Adrenal gland (tissue), 12 donors: ENCODE measurements around the gene MISP3. TPM values are rescaled to one million over a fixed set of nuclear protein-coding genes. Genes with fewer than 3 reads are reported as not detected.
A peak's percentile ranks its signal among the peaks of the same experiment; 100 is the strongest.

ENCODE experiments used
- DNase-seq, 7 donors: peaks; one replicate each; pipeline ENCODE4 v3.0.0-alpha.2; 2019 to 2020
- H3K27ac ChIP-seq, 5 donors: fragments of 200-600 bp; sonication (generic) in 4 of 5; 1 replicate in 3 of 5; 2 replicates in 2 of 5; pipeline versions ENCODE4 v1.5.1 to v1.8.0; 2016 to 2020; ENCODE audit warnings: mild to moderate bottlenecking in 1 of 5
- H3K27me3 ChIP-seq: fragments of 200-600 bp; 2 replicates; pipeline ENCODE4 v1.8.0; 2021
- H3K36me3 ChIP-seq, 2 donors: fragments of 200-600 bp; replicated peaks in 1 of 2; 1 replicate in 1 of 2; 2 replicates in 1 of 2; pipeline versions ENCODE4 v1.5.1 to v1.8.0; 2018 to 2022
- H3K4me1 ChIP-seq, 2 donors: fragments of 200-600 bp; replicated peaks in 1 of 2; 1 replicate in 1 of 2; 2 replicates in 1 of 2; pipeline versions ENCODE4 v1.5.1 to v1.8.0; 2018 to 2021
- H3K4me3 ChIP-seq, 4 donors: fragments of 200-600 bp; sonication (generic) in 3 of 4; one replicate each; pipeline ENCODE4 v1.5.1; 2016 to 2018
- H3K9me3 ChIP-seq, 3 donors: fragments of 200-600 bp; sonication (generic) in 1 of 3; replicated peaks in 1 of 3; 1 replicate in 2 of 3; 2 replicates in 1 of 3; pipeline versions ENCODE4 v1.5.1 to v1.8.0; 2016 to 2021
- CTCF ChIP-seq, 6 experiments: fragments of 450-650 bp in 4 of 6; fragments of 200-600 bp in 2 of 6; sonication (generic) in 1 of 6; IDR thresholded peaks; 1 replicate in 5 of 6; 2 replicates in 1 of 6; pipeline versions ENCODE4 v1.5.1 to v1.8.0; 2016 to 2021; ENCODE audit warnings: antibody characterized with exemption in 6 of 6, mild to moderate bottlenecking in 2 of 6, moderate library complexity in 1 of 6
- POLR2A ChIP-seq, 2 donors: fragments of 450-650 bp; IDR thresholded peaks; one replicate each; pipeline ENCODE4 v1.6.1; 2017; ENCODE audit warnings: antibody characterized with exemption in 2 of 2, mild to moderate bottlenecking in 2 of 2, moderate library complexity in 1 of 2
- WGBS, 4 donors: extraction: QIAGEN DNeasy Blood & Tissue Kit in 2 of 4; methylation state at CpG; one replicate each; pipeline versions ENCODE4 v1.1.5 to v1.1.7; 2013 to 2017; 5-methylcytosine and 5-hydroxymethylcytosine counted together
- intact Hi-C, 2 donors: fragments of 100-400 bp; cut with DNase I; formaldehyde crosslinking; loops; one replicate each; pipeline versions ENCODE4 v1.14.1 to v1.15.0; 2022 to 2023
- polyA plus RNA-seq, 3 donors: library from polyadenylated mRNA; stranded (reverse); fragments of 200-250 nt in 2 of 3; fragments of 350-450 nt in 1 of 3; fragmentation: Illumina TruSeq in 1 of 3; extraction: RNeasy Lipid Tissue Mini Kit (QIAGEN cat#74804) in 1 of 3; gene quantifications; one replicate each; pipeline ENCODE4 v1.2.3, GENCODE V29; 2013 to 2014
- total RNA-seq, 9 donors: library from RNA; depleted of rRNA in 4 of 9; stranded (reverse); fragments of >200 nt in 4 of 9; fragments of 120-200 nt in 1 of 9; fragmentation: NEBNext Ultra II Directional in 1 of 9; extraction: Animal tissue kit (Norgen Biotek cat#: 25700) in 1 of 9; gene quantifications; one replicate each; pipeline versions ENCODE4 v1.1.0 to v1.2.4, GENCODE V29; 2013 to 2023
- donor health status: healthy with polysubstance abuse.
- donor health status: Bipolar disorder and iron deficiency.
- donor health status: DM: yes; HTN: yes; CAD: no.
- donor health status: DM: no; HTN: no; CAD: no.
- donor health status: DM: no; HTN: no; CAD: no.
- donor health status: DM: yes; HTN: yes; CAD: no.

MISP3 gene
- total and polyA plus RNA-seq, 12 donors: 0.78 to 87.9 (median 3.2) TPM

GRCh38 chr19:14073925-14074838 is 1.6 kb downstream of the MISP3 start:
- WGBS, 4 donors: 2 to 7% (median 6%) methylated on average over 10 to 44 of the region's 44 CpGs

GRCh38 chr19:14078411-14078810 is 5.8 kb downstream of the MISP3 start:
- Histone ChIP-seq H3K27ac (no peak overlapping the region), H3K27me3 (no peaks in the 10 kb centered on the region), H3K36me3 (no peaks in the 10 kb centered on the region), H3K4me3 (no peak overlapping the region), H3K9me3 (no peaks in the 10 kb centered on the region), H3K4me1 (peaks cover 24 to 31% of the 10 kb centered on the region in 2 donors)
- WGBS, 4 donors: 57 to 76% (median 69%) methylated on average over 2 of the region's 2 CpGs
- TF ChIP-seq CTCF (IDR thresholded peaks at IDR 0.05): no peak
- no peak for TF ChIP-seq POLR2A (IDR thresholded peaks at IDR 0.05)
- intact Hi-C loops: no loop called here
- DNase-seq: peak in 1 of 7 donors; percentile 16

More at GRCh38 chr19:14073925-14074838, 1.6 kb downstream of the MISP3 start:
- Histone ChIP-seq H3K4me1 (peaks cover 20 to 33% of the 10 kb centered on the region in 2 donors), H3K27me3 (no peaks in the 10 kb centered on the region), H3K9me3 (no peaks in the 10 kb centered on the region), H3K27ac (peak overlapping the region; percentile 60 to 90 (median 79)), H3K36me3 (no peaks in the 10 kb centered on the region), H3K4me3 (peak overlapping the region; percentile 18 to 71 (median 50))
- peak in 2 of 7 donors; percentile 43 to 55 for DNase-seq
- intact Hi-C loops: loop anchor here in 1 of 2 donors (5.0 kb wide), 1 partner anchor 192 kb away; no protein-coding TSS in a partner anchor
- no peak for TF ChIP-seq CTCF (IDR thresholded peaks at IDR 0.05)
- TF ChIP-seq POLR2A (IDR thresholded peaks at IDR 0.05): no peak

- no peaks in the 10 kb centered on the region for H3K9me3 ChIP-seq
- H3K4me3 ChIP-seq: peak overlapping the region; percentile 2 to 95 (median 82)
- peak; percentile 99 to 100 (median 99) for DNase-seq
- peak; percentile 83 to 93 for TF ChIP-seq POLR2A (IDR thresholded peaks at IDR 0.05)
- no peak for TF ChIP-seq CTCF (IDR thresholded peaks at IDR 0.05)
- intact Hi-C loops: loop anchor here in 1 of 2 donors (10.0 kb wide), 1 partner anchor 54 kb away; the partner anchor contains the start of gene ASF1B
- H3K27me3 ChIP-seq: no peaks in the 10 kb centered on the region
- WGBS, 4 donors: 0 to 1% (median 1%) methylated on average over 38 to 50 of the region's 50 CpGs
- H3K27ac ChIP-seq: peak overlapping the region; percentile 86 to 94 (median 89)
- no peaks in the 10 kb centered on the region for H3K36me3 ChIP-seq
- H3K4me1 ChIP-seq: peaks cover 14 to 16% of the 10 kb centered on the region in 2 donors
Observed at GRCh38 chr19:14080887-14081796, 8.6 kb downstream of the MISP3 start.
